CD4-positive, alpha-beta T cell treated with Interleukin-21 for 1 hour (primary cell): ENCODE measurements around the gene MRPL21.

Experiments used
- DNase-seq: peaks from one replicate; pipeline ENCODE4 v3.0.0-alpha.2; 2020

The MRPL21 gene

GRCh38 chr11:68934666-68935065 is 31.0 kb upstream of the MRPL21 start:
- DNase-seq = no peak

- DNase-seq = no peak
Observed at GRCh38 chr11:68934321-68934645, 30.7 kb upstream of the MRPL21 start.

- DNase-seq = no peak
Observed at GRCh38 chr11:68933605-68934320, 30.1 kb upstream of the MRPL21 start.

- DNase-seq = no peak
Observed at GRCh38 chr11:68932933-68933577, 29.4 kb upstream of the MRPL21 start.

- no peak for DNase-seq
Observed at GRCh38 chr11:68932358-68932757, 28.7 kb upstream of the MRPL21 start.

GRCh38 chr11:68931911-68932310 is 28.3 kb upstream of the MRPL21 start:
- no peak for DNase-seq

GRCh38 chr11:68930991-68931855 is 27.6 kb upstream of the MRPL21 start:
- no peak for DNase-seq

GRCh38 chr11:68929706-68930570 is 26.3 kb upstream of the MRPL21 start:
- DNase-seq = no peak

- DNase-seq = no peak
Observed at GRCh38 chr11:68929135-68929534, 25.5 kb upstream of the MRPL21 start.

- no peak for DNase-seq
Observed at GRCh38 chr11:68928136-68928880, 24.7 kb upstream of the MRPL21 start.

GRCh38 chr11:68927280-68928135 is 23.9 kb upstream of the MRPL21 start:
- DNase-seq = no peak

- DNase-seq = no peak
Observed at GRCh38 chr11:68925611-68926010, 22.0 kb upstream of the MRPL21 start.

- DNase-seq = no peak
Observed at GRCh38 chr11:68924073-68924925, 20.7 kb upstream of the MRPL21 start.

GRCh38 chr11:68923614-68924013 is 20.0 kb upstream of the MRPL21 start:
- DNase-seq = no peak

GRCh38 chr11:68916439-68916838 is 12.8 kb upstream of the MRPL21 start:
- DNase-seq = no peak

GRCh38 chr11:68914761-68915160 is 11.1 kb upstream of the MRPL21 start:
- DNase-seq = no peak

GRCh38 chr11:68913188-68913587 is 9.6 kb upstream of the MRPL21 start:
- no peak for DNase-seq

GRCh38 chr11:68912254-68912653 is 8.6 kb upstream of the MRPL21 start:
- DNase-seq = no peak

GRCh38 chr11:68911731-68912130 is 8.1 kb upstream of the MRPL21 start:
- no peak for DNase-seq

GRCh38 chr11:68910965-68911364 is 7.3 kb upstream of the MRPL21 start:
- DNase-seq = no peak
